OCI-LY7 (cell line): ENCODE data around the gene FIGN. TPM values are rescaled to one million over a fixed set of nuclear protein-coding genes. Genes with fewer than 3 reads are reported as not detected.

Experiments used
- BruUV-seq: library from RNA; stranded (reverse); fragments of 400-500 nt; replicated peaks from 2 replicates; lab custom pipeline; 2021; lab: Mats Ljungman, UMichigan
- CTCF ChIA-PET: fragments of 300-600 bp; sonication (Branson Sonifier 250); formaldehyde crosslinking; loops from one replicate; lab custom pipeline; 2022; ENCODE audit warnings: antibody characterized with exemption; ENCODE audit not compliant: unreplicated experiment; lab: Charles Lee
- POLR2A ChIA-PET: fragments of 300-600 bp; sonication (Branson Sonifier 250); formaldehyde crosslinking; loops from one replicate; lab custom pipeline; 2022; ENCODE audit warnings: antibody characterized with exemption; lab: Charles Lee
- DNase-seq: peaks from one replicate; pipeline ENCODE4 v3.0.0-alpha.2; 2015; ENCODE audit warnings: low spot score
- H2AFZ ChIP-seq: fragments of 200-600 bp; sonication (generic), shearing (Covaris generic); 2 replicates; pipeline ENCODE4 v1.6.1; 2014; ENCODE audit warnings: mild to moderate bottlenecking, antibody characterized with exemption, low read length, moderate library complexity
- H3K27ac ChIP-seq: fragments of 200-600 bp; sonication (generic); 2 replicates; pipeline ENCODE4 v1.5.1; 2014; ENCODE audit warnings: mixed run types, low read depth, mild to moderate bottlenecking, moderate library complexity, low read length, inconsistent platforms; ENCODE audit not compliant: poor library complexity, severe bottlenecking
- H3K36me3 ChIP-seq: fragments of 200-600 bp; sonication (generic); 2 replicates; pipeline ENCODE4 v1.6.1; 2014; ENCODE audit warnings: mild to moderate bottlenecking, antibody characterized with exemption, low read length, moderate library complexity, mixed read lengths; ENCODE audit not compliant: insufficient read depth
- H3K4me1 ChIP-seq: fragments of 200-600 bp; sonication (generic); 2 replicates; pipeline ENCODE4 v1.5.1; 2014; ENCODE audit warnings: mild to moderate bottlenecking, low read length; ENCODE audit not compliant: insufficient read depth, poor library complexity, severe bottlenecking
- H3K4me2 ChIP-seq: fragments of 200-600 bp; sonication (generic); 2 replicates; pipeline ENCODE4 v1.6.1; 2014; ENCODE audit warnings: mild to moderate bottlenecking, low read length
- H3K4me3 ChIP-seq: fragments of 200-600 bp; sonication (generic); 2 replicates; pipeline ENCODE4 v1.5.1; 2014; ENCODE audit warnings: mild to moderate bottlenecking, low read depth, low read length; ENCODE audit not compliant: poor library complexity, severe bottlenecking
- H3K79me2 ChIP-seq: fragments of 200-600 bp; sonication (generic); 2 replicates; pipeline ENCODE4 v1.6.1; 2016; ENCODE audit warnings: low read depth, mild to moderate bottlenecking, low read length, moderate library complexity, mixed read lengths; ENCODE audit not compliant: insufficient read depth
- H3K9me2 ChIP-seq: fragments of 200-600 bp; sonication (generic); 2 replicates; pipeline ENCODE4 v1.6.1; 2016; ENCODE audit warnings: mild to moderate bottlenecking, low read length, mixed read lengths; ENCODE audit not compliant: insufficient read depth
- H3K9me3 ChIP-seq: fragments of 200-600 bp; sonication (generic); 2 replicates; pipeline ENCODE4 v1.6.1; 2014; ENCODE audit warnings: mild to moderate bottlenecking, mixed run types, low read length, mixed read lengths
- H4K20me1 ChIP-seq: fragments of 200-600 bp; sonication (generic); 2 replicates; pipeline ENCODE4 v1.6.1; 2014; ENCODE audit warnings: mild to moderate bottlenecking, antibody characterized with exemption, low read length, moderate library complexity, mixed read lengths; ENCODE audit not compliant: insufficient read depth
- EZH2phosphoT487 ChIP-seq: fragments of 200-600 bp; sonication (generic); IDR thresholded peaks from 2 replicates; pipeline ENCODE4 v1.6.1; 2018; ENCODE audit warnings: low read depth, borderline replicate concordance, mild to moderate bottlenecking, mixed run types, antibody characterized with exemption, low read length, moderate library complexity, mixed read lengths
- intact Hi-C: fragments of 100-400 bp; cut with micrococcal nuclease; formaldehyde crosslinking; loops from one replicate; pipeline ENCODE4 v1.10.0; 2022; ENCODE audit not compliant: unreplicated experiment
- total RNA-seq, 2 experiments: library from RNA; depleted of rRNA in 1 of 2; stranded (reverse); fragments of >200 nt in 1 of 2; shearing (Covaris generic) in 1 of 2; gene quantifications; 2 replicates each; pipeline ENCODE4 v1.2.3, GENCODE V29; 2014 to 2022
- TF ChIP-seq, protein P1 (sequence below): fragments of 200-600 bp; sonication (generic); conservative IDR thresholded peaks from 2 replicates; pipeline ENCODE4 v1.5.1; 2014; ENCODE audit warnings: mild to moderate bottlenecking, antibody characterized with exemption, low read length, moderate library complexity, mixed read lengths

Gene FIGN
- total RNA-seq, 2 experiments from 2014 or later: not detected

DNA sequence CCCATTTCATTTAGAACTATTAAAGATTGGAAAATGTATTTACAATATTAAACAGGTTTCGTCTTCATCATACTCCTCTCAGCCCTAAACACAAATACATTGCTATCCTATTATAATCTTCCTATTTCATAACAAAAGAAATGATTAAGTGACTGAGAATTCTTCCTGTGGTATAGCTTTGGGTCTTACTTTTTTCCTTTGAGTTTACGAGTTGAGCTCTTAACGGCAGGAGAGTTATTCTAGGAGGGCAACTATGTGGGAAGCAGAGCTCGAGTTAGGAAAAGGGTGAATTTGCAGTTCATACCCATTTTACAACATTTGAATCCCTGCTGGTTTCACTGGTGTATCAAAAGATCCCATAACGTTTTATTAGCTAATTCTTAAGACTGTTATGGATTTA, 105.0 kb downstream of the FIGN start:
- H3K4me1 ChIP-seq: no peaks in the 10 kb centered on the region
- H3K36me3 ChIP-seq: no peaks in the 10 kb centered on the region
- intact Hi-C loops: no loop called here
- H3K79me2 ChIP-seq: no peaks in the 10 kb centered on the region
- H2AFZ ChIP-seq: no peak overlapping the region
- no peak for TF ChIP-seq EZH2phosphoT487
- TF ChIP-seq, protein P1, sequence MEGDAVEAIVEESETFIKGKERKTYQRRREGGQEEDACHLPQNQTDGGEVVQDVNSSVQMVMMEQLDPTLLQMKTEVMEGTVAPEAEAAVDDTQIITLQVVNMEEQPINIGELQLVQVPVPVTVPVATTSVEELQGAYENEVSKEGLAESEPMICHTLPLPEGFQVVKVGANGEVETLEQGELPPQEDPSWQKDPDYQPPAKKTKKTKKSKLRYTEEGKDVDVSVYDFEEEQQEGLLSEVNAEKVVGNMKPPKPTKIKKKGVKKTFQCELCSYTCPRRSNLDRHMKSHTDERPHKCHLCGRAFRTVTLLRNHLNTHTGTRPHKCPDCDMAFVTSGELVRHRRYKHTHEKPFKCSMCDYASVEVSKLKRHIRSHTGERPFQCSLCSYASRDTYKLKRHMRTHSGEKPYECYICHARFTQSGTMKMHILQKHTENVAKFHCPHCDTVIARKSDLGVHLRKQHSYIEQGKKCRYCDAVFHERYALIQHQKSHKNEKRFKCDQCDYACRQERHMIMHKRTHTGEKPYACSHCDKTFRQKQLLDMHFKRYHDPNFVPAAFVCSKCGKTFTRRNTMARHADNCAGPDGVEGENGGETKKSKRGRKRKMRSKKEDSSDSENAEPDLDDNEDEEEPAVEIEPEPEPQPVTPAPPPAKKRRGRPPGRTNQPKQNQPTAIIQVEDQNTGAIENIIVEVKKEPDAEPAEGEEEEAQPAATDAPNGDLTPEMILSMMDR: no peak
- BruUV-seq: no TSS peak
- H3K9me3 ChIP-seq: no peaks in the 10 kb centered on the region
- no peaks in the 10 kb centered on the region for H4K20me1 ChIP-seq
- H3K9me2 ChIP-seq: no peaks in the 10 kb centered on the region
- no peak overlapping the region for H3K4me3 ChIP-seq
- no peak overlapping the region for H3K4me2 ChIP-seq
- H3K27ac ChIP-seq: no peak overlapping the region
- POLR2A ChIA-PET: interaction anchor here (0.6 to 1.0 kb wide), 3 partner anchors 20 to 52 kb away, joined by 3 read pairs; no protein-coding TSS in a partner anchor
- DNase-seq: no peak
- CTCF ChIA-PET: no interaction called here

DNA sequence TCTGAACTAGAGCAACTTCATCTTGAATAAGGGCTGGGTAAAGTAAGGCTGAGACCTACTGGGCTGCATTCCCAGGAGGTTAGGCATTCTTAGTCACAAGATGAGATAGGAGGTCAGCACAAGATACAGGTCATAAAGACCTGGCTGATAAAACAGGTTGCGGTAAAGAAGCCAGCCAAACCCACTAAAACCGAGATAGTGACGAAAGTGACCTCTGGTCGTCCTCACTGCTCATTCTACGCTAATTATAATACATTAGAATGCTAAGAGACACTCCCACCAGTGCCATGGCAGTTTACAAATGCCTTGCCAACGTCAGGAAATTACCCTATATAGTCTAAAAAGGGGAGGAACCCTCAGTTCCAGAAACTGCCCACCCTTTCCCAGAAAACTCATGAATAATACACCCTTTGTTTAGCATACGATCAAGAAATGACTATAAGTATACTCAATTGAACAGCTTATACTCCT, 109.1 kb downstream of the FIGN start:
- TF ChIP-seq, protein P1: no peak
- no peak for TF ChIP-seq EZH2phosphoT487
- ChIA-PET CTCF (no interaction called here), POLR2A (no interaction called here)
- H3K4me1 ChIP-seq: no peaks in the 10 kb centered on the region
- H3K79me2 ChIP-seq: no peaks in the 10 kb centered on the region
- no peak overlapping the region for H3K4me2 ChIP-seq
- BruUV-seq: no TSS peak
- intact Hi-C loops: no loop called here
- no peaks in the 10 kb centered on the region for H4K20me1 ChIP-seq
- H3K4me3 ChIP-seq: no peak overlapping the region
- H3K36me3 ChIP-seq: no peaks in the 10 kb centered on the region
- H3K9me2 ChIP-seq: no peaks in the 10 kb centered on the region
- H2AFZ ChIP-seq: no peak overlapping the region
- no peak for DNase-seq
- no peak overlapping the region for H3K27ac ChIP-seq
- no peaks in the 10 kb centered on the region for H3K9me3 ChIP-seq

DNA sequence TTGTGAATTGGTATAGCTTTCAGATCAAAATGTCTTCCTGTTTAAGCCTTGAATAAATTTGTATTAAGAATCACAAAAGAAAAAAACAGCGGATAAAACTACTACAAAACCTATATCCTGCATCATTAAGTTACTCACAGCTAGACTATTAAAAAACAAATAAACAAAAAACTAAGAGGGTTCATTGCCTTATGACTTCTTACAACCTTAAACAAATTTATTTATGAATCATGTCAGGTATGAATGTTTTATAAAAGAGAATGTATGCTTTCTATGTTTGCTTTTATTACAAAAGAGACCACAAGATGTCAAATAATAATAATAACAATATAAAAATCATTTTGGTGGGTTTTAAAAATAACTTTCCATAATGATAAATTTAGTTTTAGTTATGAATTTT, 109.6 kb downstream of the FIGN start:
- Histone ChIP-seq H3K4me3 (no peak overlapping the region), H3K27ac (no peak overlapping the region), H3K9me2 (no peaks in the 10 kb centered on the region), H3K79me2 (no peaks in the 10 kb centered on the region), H2AFZ (no peak overlapping the region), H3K36me3 (no peaks in the 10 kb centered on the region), H4K20me1 (no peaks in the 10 kb centered on the region), H3K4me1 (no peaks in the 10 kb centered on the region), H3K9me3 (no peaks in the 10 kb centered on the region), H3K4me2 (no peak overlapping the region)
- TF ChIP-seq, protein P1: no peak
- no peak for TF ChIP-seq EZH2phosphoT487
- CTCF ChIA-PET: no interaction called here
- no TSS peak for BruUV-seq
- POLR2A ChIA-PET: interaction anchor here (0.5 to 0.7 kb wide), 2 partner anchors 171 to 454 kb away, joined by 3 read pairs; no protein-coding TSS in a partner anchor
- intact Hi-C loops: no loop called here
- no peak for DNase-seq
